Erythroblast (primary cell): ENCODE data around the gene BIN2.

ENCODE experiments used
- GATA1 ChIP-seq: IDR thresholded peaks from 2 replicates; pipeline ENCODE4 v1.6.1; 2011; ENCODE audit warnings: low read depth, mild to moderate bottlenecking, control low read depth, low read length, moderate library complexity
- POLR2A ChIP-seq: IDR thresholded peaks from 2 replicates; pipeline ENCODE4 v1.6.1; 2011; ENCODE audit warnings: mild to moderate bottlenecking, low read length

DNA sequence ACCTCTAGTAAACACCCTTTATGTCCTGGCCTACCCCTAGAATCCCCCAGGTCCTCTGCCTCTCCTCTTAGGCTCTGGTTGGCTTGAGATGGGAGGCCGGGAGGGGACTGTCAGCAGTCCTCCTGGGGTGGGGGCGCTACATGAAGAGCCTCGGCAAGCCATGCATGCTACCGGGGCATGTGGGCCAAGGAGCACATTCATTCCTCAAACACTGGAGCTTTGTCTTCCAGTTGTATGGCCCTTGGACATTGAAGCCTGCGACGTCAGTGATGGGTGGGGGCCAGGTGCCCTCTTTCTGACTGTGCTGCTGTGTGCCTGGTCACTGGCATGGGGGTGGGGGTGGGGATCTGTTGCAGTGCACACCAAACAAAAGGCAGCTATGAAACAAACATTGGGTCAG, 38.3 kb upstream of the BIN2 start:
- TF ChIP-seq POLR2A (no peak), GATA1 (no peak)
